DOHH2 (cell line): Measurements from ENCODE around the gene NEK7.

Source experiments
- H3F3A ChIP-seq: fragments of 200-600 bp; sonication (generic), shearing (Covaris generic); 2 replicates; pipeline ENCODE4 v1.6.0; 2016; ENCODE audit warnings: antibody characterized with exemption, mild to moderate bottlenecking; ENCODE audit not compliant: control insufficient read depth, insufficient read depth
- H3K27ac ChIP-seq: fragments of 200-600 bp; sonication (generic); 2 replicates; pipeline ENCODE4 v1.5.1; 2014; ENCODE audit warnings: low read depth, mild to moderate bottlenecking, low read length, moderate library complexity
- H3K27me3 ChIP-seq: fragments of 200-600 bp; sonication (generic); 2 replicates; pipeline ENCODE4 v1.6.1; 2014; ENCODE audit warnings: mild to moderate bottlenecking, low read length, mixed read lengths; ENCODE audit not compliant: control insufficient read depth
- H3K36me3 ChIP-seq: fragments of 200-600 bp; sonication (generic); 2 replicates; pipeline ENCODE4 v1.6.1; 2014; ENCODE audit warnings: mild to moderate bottlenecking, low read length, moderate library complexity, mixed read lengths; ENCODE audit not compliant: control insufficient read depth
- H3K4me1 ChIP-seq: fragments of 200-600 bp; sonication (generic); 2 replicates; pipeline ENCODE4 v1.6.1; 2014; ENCODE audit warnings: mild to moderate bottlenecking, low read length, mixed read lengths; ENCODE audit not compliant: control insufficient read depth
- H3K4me2 ChIP-seq: fragments of 200-600 bp; sonication (generic); 2 replicates; pipeline ENCODE4 v1.6.0; 2014; ENCODE audit warnings: mild to moderate bottlenecking, low read length, moderate library complexity
- H3K4me3 ChIP-seq: fragments of 200-600 bp; sonication (generic); 2 replicates; pipeline ENCODE4 v1.5.1; 2014; ENCODE audit warnings: mild to moderate bottlenecking, low read length, mixed read lengths
- H3K79me2 ChIP-seq: fragments of 200-600 bp; sonication (generic); 2 replicates; pipeline ENCODE4 v1.6.1; 2014; ENCODE audit warnings: mild to moderate bottlenecking, low read length, mixed read lengths; ENCODE audit not compliant: control insufficient read depth
- H3K9me2 ChIP-seq: fragments of 200-600 bp; sonication (generic); replicated peaks from 2 replicates; pipeline ENCODE4 v1.6.1; 2014; ENCODE audit warnings: mild to moderate bottlenecking, low read length, mixed read lengths; ENCODE audit not compliant: control insufficient read depth
- H3K9me3 ChIP-seq: fragments of 200-600 bp; sonication (generic); 2 replicates; pipeline ENCODE4 v1.6.1; 2014; ENCODE audit warnings: antibody characterized with exemption, low read length, mixed read lengths; ENCODE audit not compliant: control insufficient read depth, insufficient read depth
- H4K20me1 ChIP-seq: fragments of 200-600 bp; sonication (generic); 2 replicates; pipeline ENCODE4 v1.6.0; 2014; ENCODE audit warnings: low read depth, mild to moderate bottlenecking, antibody characterized with exemption, low read length, moderate library complexity; ENCODE audit not compliant: control insufficient read depth, insufficient read depth
- CTCF ChIP-seq: fragments of 200-600 bp; sonication (generic); IDR thresholded peaks from one replicate; pipeline ENCODE4 v1.5.1; 2014; ENCODE audit warnings: antibody characterized with exemption, mild to moderate bottlenecking, low read depth, low read length; ENCODE audit not compliant: poor library complexity, severe bottlenecking
- EZH2phosphoT487 ChIP-seq: fragments of 200-600 bp; sonication (generic); IDR thresholded peaks from 2 replicates; pipeline ENCODE4 v1.6.1; 2017; ENCODE audit warnings: borderline replicate concordance, mild to moderate bottlenecking, antibody characterized with exemption, low read length, moderate library complexity, mixed read lengths

NEK7 gene

GRCh38 chr1:198326232-198326631 is 169.4 kb downstream of the NEK7 start:
- no peaks in the 10 kb centered on the region for H3K27me3 ChIP-seq
- H3K4me2 ChIP-seq: no peak overlapping the region
- no peak overlapping the region for H3K27ac ChIP-seq
- no peak overlapping the region for H3K4me3 ChIP-seq
- no peaks in the 10 kb centered on the region for H3K9me2 ChIP-seq
- H3K36me3 ChIP-seq: no peaks in the 10 kb centered on the region
- TF ChIP-seq CTCF (no peak), EZH2phosphoT487 (no peak)
- H3K9me3 ChIP-seq: no peaks in the 10 kb centered on the region
- H3K4me1 ChIP-seq: no peaks in the 10 kb centered on the region
- no peaks in the 10 kb centered on the region for H3K79me2 ChIP-seq
- H3F3A ChIP-seq: no peaks in the 10 kb centered on the region
- no peaks in the 10 kb centered on the region for H4K20me1 ChIP-seq

- Histone ChIP-seq H3F3A (no peaks in the 10 kb centered on the region), H4K20me1 (no peaks in the 10 kb centered on the region), H3K9me3 (no peaks in the 10 kb centered on the region), H3K9me2 (no peaks in the 10 kb centered on the region), H3K36me3 (no peaks in the 10 kb centered on the region), H3K4me3 (no peak overlapping the region), H3K27ac (no peak overlapping the region), H3K27me3 (no peaks in the 10 kb centered on the region), H3K4me1 (no peaks in the 10 kb centered on the region), H3K79me2 (no peaks in the 10 kb centered on the region), H3K4me2 (no peak overlapping the region)
- TF ChIP-seq EZH2phosphoT487: no peak
- TF ChIP-seq CTCF: no peak
Observed at GRCh38 chr1:198326915-198327314, 170.1 kb downstream of the NEK7 start.

GRCh38 chr1:198328458-198329032 is 171.7 kb downstream of the NEK7 start:
- H4K20me1 ChIP-seq: no peaks in the 10 kb centered on the region
- no peaks in the 10 kb centered on the region for H3K27me3 ChIP-seq
- H3K79me2 ChIP-seq: no peaks in the 10 kb centered on the region
- H3K4me3 ChIP-seq: no peak overlapping the region
- H3F3A ChIP-seq: no peaks in the 10 kb centered on the region
- TF ChIP-seq EZH2phosphoT487 (no peak), CTCF (no peak)
- H3K9me3 ChIP-seq: no peaks in the 10 kb centered on the region
- no peak overlapping the region for H3K4me2 ChIP-seq
- H3K27ac ChIP-seq: no peak overlapping the region
- no peaks in the 10 kb centered on the region for H3K4me1 ChIP-seq
- no peaks in the 10 kb centered on the region for H3K9me2 ChIP-seq
- no peaks in the 10 kb centered on the region for H3K36me3 ChIP-seq
